ENCODE results near the gene ARFGAP3.
"Not testable (repeated sequence)": the region's sequence is repeated elsewhere in the genome, so short reads cannot be mapped to it uniquely, and the experiment has no call there.

The ARFGAP3 gene

DNA sequence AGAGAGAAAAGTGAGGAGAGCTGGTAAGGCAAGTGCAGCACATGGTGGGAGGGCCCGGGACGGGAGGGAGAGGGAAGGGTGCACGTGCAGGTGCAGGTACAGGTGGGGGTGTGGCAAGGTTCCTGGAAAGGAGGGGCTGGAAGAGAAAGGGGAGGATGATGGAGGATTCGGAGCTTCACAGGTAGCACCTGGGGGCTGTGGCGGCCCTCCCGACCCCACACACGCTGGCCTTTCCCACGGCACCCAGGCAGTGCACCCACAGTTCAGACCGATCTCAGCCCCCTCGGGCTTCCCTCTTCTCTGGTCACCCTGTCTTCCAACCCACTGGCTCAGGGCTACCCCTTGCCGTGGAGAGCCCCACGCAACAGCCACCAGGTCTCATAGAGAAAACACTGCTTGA, 69.1 kb downstream of the ARFGAP3 start:
- H3K9ac ChIP-seq (ENCODE audit: insufficient read length), result no peak overlapping the region
- H3K27ac ChIP-seq, result no peak overlapping the region
- H3K4me3 ChIP-seq, result no peak overlapping the region
- H3K36me3 ChIP-seq (ENCODE audit: insufficient read depth, low read length), result no peaks in the 10 kb centered on the region
- no peaks in the 10 kb centered on the region for H3K9me3 ChIP-seq (ENCODE audit: low read depth, low read length)
- TF ChIP-seq POLR2AphosphoS5 (IDR thresholded peaks at IDR 0.05; ENCODE audit: borderline replicate concordance, low read depth, low read length) (no peak), FOXP2 (optimal IDR thresholded peaks at IDR 0.05; ENCODE audit: control extremely low read depth, extremely low read length, insufficient read depth) (no peak), EZH2 (IDR thresholded peaks at IDR 0.05) (no peak)
- DNase-seq (ENCODE audit: low read depth, low spot score), result no peak

DNA sequence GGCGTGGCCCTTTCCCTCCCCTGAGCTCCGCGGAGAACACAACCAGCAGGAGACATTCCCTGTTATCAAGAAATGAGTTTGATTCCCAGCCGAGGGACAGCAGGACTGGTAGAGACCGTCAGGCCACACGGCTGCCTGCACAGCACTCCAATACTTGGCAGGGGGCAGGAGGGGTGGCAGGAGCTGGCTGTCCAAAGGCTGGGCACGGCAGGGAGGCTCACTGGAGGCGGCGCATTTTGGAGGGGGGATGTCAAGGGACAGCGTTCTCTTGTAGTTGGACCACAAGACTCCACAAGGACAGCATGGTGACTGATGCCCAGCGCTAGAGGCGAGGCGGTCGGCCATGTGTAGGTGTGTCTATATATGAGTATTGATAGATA, 69.7 kb downstream of the ARFGAP3 start:
- Histone ChIP-seq H3K9ac (ENCODE audit: insufficient read length) (no peak overlapping the region), H3K27ac (no peak overlapping the region), H3K9me3 (ENCODE audit: low read depth, low read length) (no peaks in the 10 kb centered on the region), H3K4me3 (no peak overlapping the region), H3K36me3 (ENCODE audit: insufficient read depth, low read length) (no peaks in the 10 kb centered on the region)
- no peak for TF ChIP-seq POLR2AphosphoS5 (IDR thresholded peaks at IDR 0.05; ENCODE audit: borderline replicate concordance, low read depth, low read length)
- TF ChIP-seq EZH2 (IDR thresholded peaks at IDR 0.05), result no peak
- TF ChIP-seq FOXP2 (optimal IDR thresholded peaks at IDR 0.05; ENCODE audit: control extremely low read depth, extremely low read length, insufficient read depth), result no peak
- DNase-seq (ENCODE audit: low read depth, low spot score), result no peak

DNA sequence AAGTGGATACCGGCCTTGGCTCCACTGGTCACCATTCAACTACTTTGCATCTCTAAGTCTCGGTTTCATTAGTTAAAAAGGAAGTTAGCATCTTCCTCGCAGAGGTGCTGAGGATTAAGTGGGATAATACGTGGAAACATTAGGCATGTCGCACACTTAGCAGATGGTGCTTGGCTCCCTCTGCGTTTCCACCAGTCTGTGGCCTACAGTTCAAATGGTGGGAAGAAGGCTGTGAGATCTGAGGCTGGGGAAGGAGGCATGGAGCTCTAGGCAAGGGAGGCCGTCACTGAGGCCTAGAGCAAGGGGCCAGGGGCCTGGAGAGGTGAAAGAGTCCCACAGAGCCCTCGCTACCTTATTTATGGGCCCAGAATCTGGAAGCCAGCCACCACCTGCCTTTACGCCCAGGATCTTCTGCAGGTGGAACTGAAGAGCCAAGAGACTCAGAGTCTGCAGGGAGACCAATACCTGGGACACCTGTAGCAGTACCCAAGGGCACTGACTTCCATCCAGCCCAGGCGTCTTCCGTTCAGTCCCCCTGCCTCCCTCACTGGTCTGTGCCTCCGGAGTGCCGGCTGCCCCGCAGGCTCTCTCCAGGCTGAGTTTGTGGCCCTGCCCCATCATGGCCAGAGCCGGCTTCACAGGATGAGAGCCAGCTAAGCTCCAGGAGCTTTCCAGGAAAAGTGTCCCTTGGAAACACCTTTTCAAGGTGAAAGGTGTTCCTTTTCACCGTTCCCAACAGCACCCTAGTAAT, 70.3 kb downstream of the ARFGAP3 start:
- H3K4me3 ChIP-seq, result no peak overlapping the region
- no peak overlapping the region for H3K9ac ChIP-seq (ENCODE audit: insufficient read length)
- no peak for DNase-seq (ENCODE audit: low read depth, low spot score)
- TF ChIP-seq FOXP2 (optimal IDR thresholded peaks at IDR 0.05; ENCODE audit: control extremely low read depth, extremely low read length, insufficient read depth) (no peak), POLR2AphosphoS5 (IDR thresholded peaks at IDR 0.05; ENCODE audit: borderline replicate concordance, low read depth, low read length) (no peak), EZH2 (IDR thresholded peaks at IDR 0.05) (no peak)
- no peak overlapping the region for H3K27ac ChIP-seq
- H3K9me3 ChIP-seq (ENCODE audit: low read depth, low read length), result no peaks in the 10 kb centered on the region
- H3K36me3 ChIP-seq (ENCODE audit: insufficient read depth, low read length), result no peaks in the 10 kb centered on the region

DNA sequence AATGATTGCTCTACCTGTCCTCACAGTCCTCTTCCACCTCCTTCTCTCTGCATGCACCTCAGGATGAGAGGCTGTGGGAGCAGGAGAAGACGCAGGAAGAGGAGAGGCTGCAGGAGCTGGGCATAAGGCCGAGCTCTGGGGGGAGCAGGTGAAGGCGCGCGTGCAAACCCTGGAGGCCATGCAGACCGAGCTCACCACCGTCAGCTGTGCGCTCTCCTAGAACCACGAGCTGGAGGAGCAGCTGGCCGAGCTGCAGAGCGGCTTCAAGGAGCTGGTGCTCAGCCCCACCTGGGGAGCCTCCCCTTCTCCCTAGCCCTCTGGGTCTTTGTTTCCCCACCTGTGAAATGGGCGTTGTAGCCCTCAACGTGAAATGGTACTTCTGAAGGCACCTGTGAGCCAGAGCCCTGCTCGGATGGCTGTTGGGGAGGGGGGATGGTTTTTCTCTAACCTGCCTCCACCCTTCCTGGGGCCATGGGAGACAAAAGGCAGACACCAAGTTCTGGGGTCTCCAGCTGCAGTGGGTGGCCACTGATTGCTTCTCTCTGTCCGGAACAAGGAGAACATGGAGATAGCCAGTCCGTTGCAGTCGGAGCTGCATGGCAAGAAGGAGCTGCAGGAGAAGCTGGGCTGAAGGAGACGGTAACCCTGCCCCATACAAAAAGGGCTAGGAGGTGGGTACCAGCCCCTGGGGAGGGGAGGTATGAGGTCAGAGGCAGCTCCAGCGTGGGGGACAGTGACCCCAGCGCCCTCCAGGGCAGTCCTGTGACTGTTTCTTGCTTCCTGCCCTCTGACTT, 71.2 kb downstream of the ARFGAP3 start:
- H3K27ac ChIP-seq, result no peak overlapping the region
- H3K9ac ChIP-seq (ENCODE audit: insufficient read length), result no peak overlapping the region
- no peak for DNase-seq (ENCODE audit: low read depth, low spot score)

DNA sequence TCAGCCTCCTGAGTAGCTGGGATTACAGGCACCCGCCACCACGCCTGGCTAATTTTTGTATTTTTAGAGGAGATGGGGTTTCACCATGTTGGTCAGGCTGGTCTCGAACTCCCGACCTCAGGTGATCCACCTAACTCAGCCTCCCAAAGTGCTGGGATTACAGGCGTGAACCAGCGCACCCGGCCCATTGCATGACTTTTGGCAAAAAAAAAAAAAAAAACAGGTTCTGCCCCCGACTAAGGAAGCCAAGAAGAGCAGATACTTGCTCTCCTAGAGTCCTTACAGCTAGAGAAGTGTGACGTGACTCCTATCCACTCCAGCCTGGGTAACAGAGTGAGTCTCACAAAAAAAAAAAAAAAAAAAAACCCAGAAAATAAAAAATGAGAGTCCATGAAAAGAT, 74.8 kb downstream of the ARFGAP3 start:
- H3K9me3 ChIP-seq (ENCODE audit: low read depth, low read length); H3K9ac ChIP-seq (ENCODE audit: insufficient read length); H3K36me3 ChIP-seq (ENCODE audit: insufficient read depth, low read length); H3K4me3 ChIP-seq; H3K27ac ChIP-seq; DNase-seq (ENCODE audit: low read depth, low spot score): not testable (repeated sequence)

More for the DNA sequence above, 71.2 kb downstream of the ARFGAP3 start:
- Histone ChIP-seq H3K4me3 (no peak overlapping the region), H3K9me3 (ENCODE audit: low read depth, low read length) (no peaks in the 10 kb centered on the region), H3K36me3 (ENCODE audit: insufficient read depth, low read length) (no peaks in the 10 kb centered on the region)
- no peak for TF ChIP-seq FOXP2 (optimal IDR thresholded peaks at IDR 0.05; ENCODE audit: control extremely low read depth, extremely low read length, insufficient read depth)
- TF ChIP-seq POLR2AphosphoS5 (IDR thresholded peaks at IDR 0.05; ENCODE audit: borderline replicate concordance, low read depth, low read length), result no peak
- no peak for TF ChIP-seq EZH2 (IDR thresholded peaks at IDR 0.05)

DNA sequence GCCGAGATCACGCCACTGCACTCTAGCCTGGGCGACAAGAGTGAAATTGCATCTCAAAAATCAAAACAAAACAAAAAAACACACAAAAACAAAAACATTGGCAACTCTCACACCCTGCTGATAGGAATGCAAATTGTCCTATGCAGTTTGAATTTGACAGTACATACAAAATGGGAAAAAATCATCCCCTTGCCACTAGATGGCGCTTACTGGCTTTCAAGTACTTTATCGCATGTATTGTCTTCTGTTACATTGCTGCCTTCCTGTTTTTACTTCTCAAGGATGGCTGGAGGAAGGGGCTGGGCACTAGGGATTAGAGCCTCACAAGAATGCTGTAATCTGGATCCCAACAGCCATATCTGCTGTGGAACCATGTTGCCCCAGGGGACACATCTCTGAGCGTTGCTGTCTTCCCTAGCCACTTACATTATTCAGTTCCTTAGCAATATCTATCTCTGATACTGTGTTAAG, 77.0 kb downstream of the ARFGAP3 start:
- H3K4me3 ChIP-seq, result no peak overlapping the region
- TF ChIP-seq EZH2 (IDR thresholded peaks at IDR 0.05) (no peak), FOXP2 (optimal IDR thresholded peaks at IDR 0.05; ENCODE audit: control extremely low read depth, extremely low read length, insufficient read depth) (no peak)
- no peaks in the 10 kb centered on the region for H3K9me3 ChIP-seq (ENCODE audit: low read depth, low read length)
- no peak overlapping the region for H3K27ac ChIP-seq
- H3K9ac ChIP-seq (ENCODE audit: insufficient read length), result no peak overlapping the region
- DNase-seq (ENCODE audit: low read depth, low spot score), result peak; percentile 93
- no peaks in the 10 kb centered on the region for H3K36me3 ChIP-seq (ENCODE audit: insufficient read depth, low read length)

DNA sequence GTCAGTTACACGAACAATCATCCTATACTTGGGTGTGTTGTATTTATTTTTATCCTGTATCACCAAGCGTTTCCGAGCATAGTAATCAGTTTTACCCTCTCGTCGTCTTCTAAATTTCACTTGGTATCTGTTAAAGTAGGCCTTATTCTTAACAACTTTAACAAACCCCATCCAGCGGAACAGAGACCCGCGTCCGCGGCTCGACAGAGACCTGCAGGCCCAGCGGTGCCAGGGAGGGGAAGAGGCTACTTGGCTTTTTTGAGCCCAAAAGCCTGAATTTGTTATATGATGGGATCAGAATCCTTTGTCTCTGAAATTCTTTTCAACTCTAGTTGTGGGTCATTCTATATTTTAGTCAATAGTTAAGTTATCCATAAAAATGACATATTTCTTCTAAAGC, 79.9 kb downstream of the ARFGAP3 start:
- Histone ChIP-seq H3K27ac (no peak overlapping the region), H3K4me3 (no peak overlapping the region), H3K9me3 (ENCODE audit: low read depth, low read length) (no peaks in the 10 kb centered on the region), H3K36me3 (ENCODE audit: insufficient read depth, low read length) (no peaks in the 10 kb centered on the region), H3K9ac (ENCODE audit: insufficient read length) (no peak overlapping the region)
- TF ChIP-seq EZH2 (IDR thresholded peaks at IDR 0.05) (no peak), FOXP2 (optimal IDR thresholded peaks at IDR 0.05; ENCODE audit: control extremely low read depth, extremely low read length, insufficient read depth) (no peak), POLR2AphosphoS5 (IDR thresholded peaks at IDR 0.05; ENCODE audit: borderline replicate concordance, low read depth, low read length) (no peak)
- DNase-seq (ENCODE audit: low read depth, low spot score), result no peak

DNA sequence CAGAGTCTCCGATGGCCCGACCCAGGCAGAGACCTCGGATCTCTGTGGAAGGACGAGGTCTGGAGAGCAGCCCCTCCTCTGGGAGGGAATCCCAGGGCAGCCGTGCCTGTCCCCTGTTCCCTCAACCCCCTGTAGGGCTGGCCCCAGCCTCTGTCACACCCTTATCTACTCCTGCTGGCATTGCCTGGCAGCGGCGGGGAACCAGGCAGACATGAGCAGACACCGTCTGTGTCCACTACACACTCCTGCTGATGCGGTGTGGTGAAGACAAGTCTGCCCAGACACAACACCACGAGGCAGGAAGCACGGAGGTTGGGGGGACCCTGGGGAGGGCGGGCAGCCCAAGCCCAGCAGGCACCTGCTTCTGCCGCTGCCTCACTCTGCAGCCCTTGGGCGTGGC, 83.9 kb downstream of the ARFGAP3 start:
- no peak overlapping the region for H3K4me3 ChIP-seq
- no peak for TF ChIP-seq POLR2AphosphoS5 (IDR thresholded peaks at IDR 0.05; ENCODE audit: borderline replicate concordance, low read depth, low read length)
- no peak for TF ChIP-seq EZH2 (IDR thresholded peaks at IDR 0.05)
- no peak for TF ChIP-seq FOXP2 (optimal IDR thresholded peaks at IDR 0.05; ENCODE audit: control extremely low read depth, extremely low read length, insufficient read depth)
- no peaks in the 10 kb centered on the region for H3K9me3 ChIP-seq (ENCODE audit: low read depth, low read length)
- H3K9ac ChIP-seq (ENCODE audit: insufficient read length), result no peak overlapping the region
- DNase-seq (ENCODE audit: low read depth, low spot score), result no peak
- no peak overlapping the region for H3K27ac ChIP-seq
- no peaks in the 10 kb centered on the region for H3K36me3 ChIP-seq (ENCODE audit: insufficient read depth, low read length)

All from SK-N-MC (cell line).